Adrenal gland (tissue), 12 donors: ENCODE measurements around the gene FGF6. TPM values are rescaled to one million over a fixed set of nuclear protein-coding genes. Genes with fewer than 3 reads are reported as not detected.

ENCODE experiments used
- DNase-seq, 7 donors: peaks; one replicate each; pipeline ENCODE4 v3.0.0-alpha.2; 2019 to 2020
- H3K27ac ChIP-seq, 5 donors: fragments of 200-600 bp; sonication (generic) in 4 of 5; 1 replicate in 3 of 5; 2 replicates in 2 of 5; pipeline versions ENCODE4 v1.5.1 to v1.8.0; 2016 to 2020; ENCODE audit warnings: mild to moderate bottlenecking in 1 of 5
- H3K27me3 ChIP-seq: fragments of 200-600 bp; 2 replicates; pipeline ENCODE4 v1.8.0; 2021
- H3K36me3 ChIP-seq, 2 donors: fragments of 200-600 bp; replicated peaks in 1 of 2; 1 replicate in 1 of 2; 2 replicates in 1 of 2; pipeline versions ENCODE4 v1.5.1 to v1.8.0; 2018 to 2022
- H3K4me1 ChIP-seq, 2 donors: fragments of 200-600 bp; replicated peaks in 1 of 2; 1 replicate in 1 of 2; 2 replicates in 1 of 2; pipeline versions ENCODE4 v1.5.1 to v1.8.0; 2018 to 2021
- H3K4me3 ChIP-seq, 4 donors: fragments of 200-600 bp; sonication (generic) in 3 of 4; one replicate each; pipeline ENCODE4 v1.5.1; 2016 to 2018
- H3K9me3 ChIP-seq, 3 donors: fragments of 200-600 bp; sonication (generic) in 1 of 3; replicated peaks in 1 of 3; 1 replicate in 2 of 3; 2 replicates in 1 of 3; pipeline versions ENCODE4 v1.5.1 to v1.8.0; 2016 to 2021
- POLR2A ChIP-seq, 2 donors: fragments of 450-650 bp; IDR thresholded peaks; one replicate each; pipeline ENCODE4 v1.6.1; 2017; ENCODE audit warnings: antibody characterized with exemption in 2 of 2, mild to moderate bottlenecking in 2 of 2, moderate library complexity in 1 of 2
- WGBS, 4 donors: extraction: QIAGEN DNeasy Blood & Tissue Kit in 2 of 4; methylation state at CpG; one replicate each; pipeline versions ENCODE4 v1.1.5 to v1.1.7; 2013 to 2017; 5-methylcytosine and 5-hydroxymethylcytosine counted together
- intact Hi-C, 2 donors: fragments of 100-400 bp; cut with DNase I; formaldehyde crosslinking; loops; one replicate each; pipeline versions ENCODE4 v1.14.1 to v1.15.0; 2022 to 2023
- polyA plus RNA-seq, 3 donors: library from polyadenylated mRNA; stranded (reverse); fragments of 200-250 nt in 2 of 3; fragments of 350-450 nt in 1 of 3; fragmentation: Illumina TruSeq in 1 of 3; extraction: RNeasy Lipid Tissue Mini Kit (QIAGEN cat#74804) in 1 of 3; gene quantifications; one replicate each; pipeline ENCODE4 v1.2.3, GENCODE V29; 2013 to 2014
- total RNA-seq, 9 donors: library from RNA; depleted of rRNA in 4 of 9; stranded (reverse); fragments of >200 nt in 4 of 9; fragments of 120-200 nt in 1 of 9; fragmentation: NEBNext Ultra II Directional in 1 of 9; extraction: Animal tissue kit (Norgen Biotek cat#: 25700) in 1 of 9; gene quantifications; one replicate each; pipeline versions ENCODE4 v1.1.0 to v1.2.4, GENCODE V29; 2013 to 2023
- TF ChIP-seq, protein P1 (sequence below), 6 experiments: fragments of 450-650 bp in 4 of 6; fragments of 200-600 bp in 2 of 6; sonication (generic) in 1 of 6; IDR thresholded peaks; 1 replicate in 5 of 6; 2 replicates in 1 of 6; pipeline versions ENCODE4 v1.5.1 to v1.8.0; 2016 to 2021; ENCODE audit warnings: antibody characterized with exemption in 6 of 6, mild to moderate bottlenecking in 2 of 6, moderate library complexity in 1 of 6
- donor health status: healthy with polysubstance abuse.
- donor health status: Bipolar disorder and iron deficiency.
- donor health status: DM: yes; HTN: yes; CAD: no.
- donor health status: DM: no; HTN: no; CAD: no.
- donor health status: DM: no; HTN: no; CAD: no.
- donor health status: DM: yes; HTN: yes; CAD: no.

The FGF6 gene
- total and polyA plus RNA-seq, 12 donors = not detected

GRCh38 chr12:4422985-4423384, 22.6 kb downstream of the FGF6 start:
- H3K27me3 ChIP-seq = peaks cover 4% of the 10 kb centered on the region
- H3K9me3 ChIP-seq = no peaks in the 10 kb centered on the region
- TF ChIP-seq, protein P1, sequence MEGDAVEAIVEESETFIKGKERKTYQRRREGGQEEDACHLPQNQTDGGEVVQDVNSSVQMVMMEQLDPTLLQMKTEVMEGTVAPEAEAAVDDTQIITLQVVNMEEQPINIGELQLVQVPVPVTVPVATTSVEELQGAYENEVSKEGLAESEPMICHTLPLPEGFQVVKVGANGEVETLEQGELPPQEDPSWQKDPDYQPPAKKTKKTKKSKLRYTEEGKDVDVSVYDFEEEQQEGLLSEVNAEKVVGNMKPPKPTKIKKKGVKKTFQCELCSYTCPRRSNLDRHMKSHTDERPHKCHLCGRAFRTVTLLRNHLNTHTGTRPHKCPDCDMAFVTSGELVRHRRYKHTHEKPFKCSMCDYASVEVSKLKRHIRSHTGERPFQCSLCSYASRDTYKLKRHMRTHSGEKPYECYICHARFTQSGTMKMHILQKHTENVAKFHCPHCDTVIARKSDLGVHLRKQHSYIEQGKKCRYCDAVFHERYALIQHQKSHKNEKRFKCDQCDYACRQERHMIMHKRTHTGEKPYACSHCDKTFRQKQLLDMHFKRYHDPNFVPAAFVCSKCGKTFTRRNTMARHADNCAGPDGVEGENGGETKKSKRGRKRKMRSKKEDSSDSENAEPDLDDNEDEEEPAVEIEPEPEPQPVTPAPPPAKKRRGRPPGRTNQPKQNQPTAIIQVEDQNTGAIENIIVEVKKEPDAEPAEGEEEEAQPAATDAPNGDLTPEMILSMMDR (IDR thresholded peaks at IDR 0.05) = no peak
- TF ChIP-seq POLR2A (IDR thresholded peaks at IDR 0.05) = no peak
- 79 to 96% (median 88%) methylated on average over 4 to 9 of the region's 9 CpGs for WGBS, 4 donors
- no peaks in the 10 kb centered on the region for H3K36me3 ChIP-seq
- intact Hi-C loops = no loop called here
- H3K27ac ChIP-seq = no peak overlapping the region
- no peaks in the 10 kb centered on the region for H3K4me1 ChIP-seq
- DNase-seq = peak in 1 of 7 donors; percentile 39
- H3K4me3 ChIP-seq = no peak overlapping the region

GRCh38 chr12:4421590-4422031, 24.0 kb downstream of the FGF6 start:
- no peaks in the 10 kb centered on the region for H3K9me3 ChIP-seq
- no peaks in the 10 kb centered on the region for H3K36me3 ChIP-seq
- no peak overlapping the region for H3K27ac ChIP-seq
- intact Hi-C loops = no loop called here
- peak in 1 of 7 donors; percentile 7 for DNase-seq
- 32 to 36% (median 34%) methylated on average over 4 of the region's 4 CpGs for WGBS, 4 donors
- no peak overlapping the region for H3K4me3 ChIP-seq
- no peaks in the 10 kb centered on the region for H3K4me1 ChIP-seq
- no peak for TF ChIP-seq POLR2A (IDR thresholded peaks at IDR 0.05)
- TF ChIP-seq, protein P1 (IDR thresholded peaks at IDR 0.05) = peak; percentile 16 to 71 (median 42)
- H3K27me3 ChIP-seq = peaks cover 4% of the 10 kb centered on the region

DNA sequence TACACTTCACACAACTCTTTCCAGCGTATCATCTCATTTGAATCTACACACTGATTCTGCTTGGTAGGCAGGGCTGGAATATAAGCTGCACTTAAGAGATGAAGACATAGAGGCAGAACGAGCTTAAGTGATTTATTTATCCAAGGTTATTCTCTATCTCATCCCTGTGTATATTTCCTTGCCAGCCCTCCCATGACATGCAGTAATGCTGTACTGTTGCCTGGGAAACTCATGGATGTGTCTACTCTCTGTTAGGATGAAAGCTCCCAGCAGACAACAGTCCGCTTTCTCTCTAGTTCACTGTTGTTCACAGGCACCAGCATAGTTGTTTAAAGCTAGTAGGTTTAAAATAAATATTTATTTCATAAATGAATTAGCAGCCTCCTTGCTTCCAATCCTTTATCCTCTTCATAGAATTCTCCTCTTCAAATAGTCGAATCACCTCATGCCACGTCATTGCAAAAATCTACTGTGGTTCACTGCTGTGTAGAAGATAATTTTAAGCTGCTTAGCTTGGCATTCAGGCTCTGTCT, 25.4 kb downstream of the FGF6 start:
- H3K27me3 ChIP-seq = peaks cover 4% of the 10 kb centered on the region
- H3K4me3 ChIP-seq = no peak overlapping the region
- intact Hi-C loops = no loop called here
- no peaks in the 10 kb centered on the region for H3K9me3 ChIP-seq
- no peaks in the 10 kb centered on the region for H3K4me1 ChIP-seq
- H3K27ac ChIP-seq = no peak overlapping the region
- 68 to 75% (median 72%) methylated on average over 5 of the region's 5 CpGs for WGBS, 4 donors
- TF ChIP-seq, protein P1 (IDR thresholded peaks at IDR 0.05) = no peak
- TF ChIP-seq POLR2A (IDR thresholded peaks at IDR 0.05) = no peak
- DNase-seq = no peak
- H3K36me3 ChIP-seq = no peaks in the 10 kb centered on the region

DNA sequence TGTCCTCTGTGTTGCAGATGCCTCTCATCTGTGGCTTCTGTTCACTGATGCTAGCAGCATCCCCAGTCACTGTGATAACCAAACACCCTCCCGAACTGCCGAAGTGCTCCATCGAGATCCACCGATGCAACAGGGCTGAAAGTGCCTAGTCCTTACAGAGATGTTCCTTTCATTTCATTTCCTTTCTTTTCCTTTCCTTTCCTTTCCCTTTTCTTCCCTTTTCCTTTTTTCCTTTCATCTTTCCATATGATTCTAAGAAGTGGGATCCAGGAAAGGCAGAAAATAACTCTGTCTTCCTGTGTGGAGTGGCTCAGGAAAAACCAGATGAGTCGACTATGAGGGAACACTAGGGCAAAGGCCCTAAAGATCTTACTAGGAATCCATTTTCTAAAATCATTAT, 26.7 kb downstream of the FGF6 start:
- WGBS, 4 donors = 77 to 82% (median 81%) methylated on average over 5 of the region's 5 CpGs
- H3K27ac ChIP-seq = no peak overlapping the region
- H3K4me3 ChIP-seq = no peak overlapping the region
- DNase-seq = no peak
- peaks cover 4% of the 10 kb centered on the region for H3K27me3 ChIP-seq
- intact Hi-C loops = loop anchor here in 1 of 2 donors (10.0 kb wide), 1 partner anchor 94 kb away; the partner anchor contains the start of gene TIGAR
- no peak for TF ChIP-seq POLR2A (IDR thresholded peaks at IDR 0.05)
- TF ChIP-seq, protein P1 (IDR thresholded peaks at IDR 0.05) = no peak
- no peaks in the 10 kb centered on the region for H3K4me1 ChIP-seq
- H3K9me3 ChIP-seq = no peaks in the 10 kb centered on the region
- H3K36me3 ChIP-seq = no peaks in the 10 kb centered on the region
